ENCODE measurements around the gene SYT3. TPM values are rescaled to one million over a fixed set of nuclear protein-coding genes. Genes with fewer than 3 reads are reported as not detected.
"Not testable (repeated sequence)": the region's sequence is repeated elsewhere in the genome, so short reads cannot be mapped to it uniquely, and the experiment has no call there.

The SYT3 gene
- total RNA-seq, 1 experiment from 2014 or later: 14.6 TPM

GRCh38 chr19:50626011-50626410 lies 13.7 kb downstream of the SYT3 start (continued):
- TF ChIP-seq AR (CRISPR knock-in tag; IDR thresholded peaks at IDR 0.05): no peak

DNA sequence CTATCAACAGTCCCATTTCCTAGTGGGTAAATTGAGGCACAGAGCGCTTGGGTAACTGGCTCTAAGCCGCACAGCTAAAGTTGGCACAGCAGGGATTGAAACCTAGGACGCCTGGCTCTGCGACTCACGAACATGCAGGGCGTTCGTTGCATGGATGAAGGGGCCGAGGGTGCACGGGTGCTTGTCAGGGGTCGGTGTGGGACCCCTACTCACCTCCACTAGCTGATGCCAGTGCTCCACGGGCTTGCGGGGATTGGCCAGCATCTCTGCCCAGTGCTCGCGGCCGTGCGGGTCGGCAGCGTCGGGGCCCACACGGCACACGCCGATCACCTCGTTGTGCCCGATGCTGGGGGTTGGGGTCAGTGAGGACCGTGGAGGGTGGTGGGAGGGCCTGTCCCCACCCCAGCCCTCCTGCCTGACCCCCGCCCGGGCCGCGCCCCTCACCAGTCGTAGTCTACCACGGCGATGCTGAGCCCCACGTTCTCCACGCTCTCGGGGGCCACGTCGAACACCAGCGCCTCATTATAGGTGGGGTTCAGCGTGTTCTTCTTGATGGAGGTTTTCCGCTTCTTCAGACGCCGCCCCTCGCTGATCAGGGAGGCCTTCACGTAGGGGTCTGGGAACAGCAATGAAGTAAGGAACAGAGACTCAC lies 14.6 kb downstream of the SYT3 start:
- no peak for DNase-seq (ENCODE audit: low spot score)
- CTCF ChIA-PET: no interaction called here
- no peak for ATAC-seq
- no peaks in the 10 kb centered on the region for H3K36me3 Mint-ChIP-seq
- no peak overlapping the region for H3K27ac Mint-ChIP-seq
- H3K4me1 Mint-ChIP-seq: no peaks in the 10 kb centered on the region
- H3K9me3 Mint-ChIP-seq: no peaks in the 10 kb centered on the region
- TF ChIP-seq, protein P1, sequence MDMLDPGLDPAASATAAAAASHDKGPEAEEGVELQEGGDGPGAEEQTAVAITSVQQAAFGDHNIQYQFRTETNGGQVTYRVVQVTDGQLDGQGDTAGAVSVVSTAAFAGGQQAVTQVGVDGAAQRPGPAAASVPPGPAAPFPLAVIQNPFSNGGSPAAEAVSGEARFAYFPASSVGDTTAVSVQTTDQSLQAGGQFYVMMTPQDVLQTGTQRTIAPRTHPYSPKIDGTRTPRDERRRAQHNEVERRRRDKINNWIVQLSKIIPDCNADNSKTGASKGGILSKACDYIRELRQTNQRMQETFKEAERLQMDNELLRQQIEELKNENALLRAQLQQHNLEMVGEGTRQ (CRISPR knock-in tag; IDR thresholded peaks at IDR 0.05): no peak
- TF ChIP-seq NFATC4 (CRISPR knock-in tag; IDR thresholded peaks at IDR 0.05) (no peak), STAT6 (CRISPR knock-in tag; conservative IDR thresholded peaks at IDR 0.05; ENCODE audit: low read depth) (no peak), GABPB1 (CRISPR knock-in tag; IDR thresholded peaks at IDR 0.05) (no peak), ZNF416 (CRISPR knock-in tag; IDR thresholded peaks at IDR 0.05) (no peak), RORB (CRISPR knock-in tag; IDR thresholded peaks at IDR 0.05) (no peak)
- H3K4me3 Mint-ChIP-seq: no peak overlapping the region
- peaks cover 2% of the 10 kb centered on the region; the same call in 1 of the 2 replicates for H3K27me3 Mint-ChIP-seq (ENCODE audit: low read depth)
- POLR2A ChIA-PET: no interaction called here

DNA sequence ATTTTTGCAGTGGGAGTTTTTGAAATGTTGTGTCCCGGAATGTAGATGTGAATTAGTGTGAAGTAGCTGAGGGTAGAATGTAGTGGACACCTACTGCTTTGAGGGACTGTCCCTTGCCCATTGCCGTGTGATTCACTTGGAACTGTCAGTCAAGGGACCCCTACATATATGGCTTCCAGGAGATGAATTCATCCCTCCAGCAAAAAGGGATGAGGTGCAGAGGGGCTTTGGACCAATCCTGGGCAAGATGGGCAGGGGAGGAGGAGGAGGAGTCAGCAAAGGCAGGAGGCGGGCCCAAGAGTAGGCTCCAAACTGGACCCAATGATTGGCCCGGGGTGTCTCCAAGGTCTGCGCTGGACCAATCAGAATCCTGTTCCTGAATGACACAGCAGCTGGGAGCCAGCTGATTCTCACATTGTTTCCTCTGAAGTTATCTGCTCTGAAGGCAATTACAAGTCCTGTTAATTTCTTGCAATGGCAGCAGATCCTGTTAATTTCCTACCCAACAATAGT lies 19.2 kb downstream of the SYT3 start:
- H3K9me3 Mint-ChIP-seq; H3K36me3 Mint-ChIP-seq; DNase-seq (ENCODE audit: low spot score); H3K4me1 Mint-ChIP-seq; H3K27ac Mint-ChIP-seq; H3K4me3 Mint-ChIP-seq; H3K27me3 Mint-ChIP-seq (ENCODE audit: low read depth); POLR2A ChIA-PET: not testable (repeated sequence)
- peak; percentile 77 for ATAC-seq
- CTCF ChIA-PET: interaction anchor here (0.6 kb wide), 1 partner anchor 12 kb away, joined by 4 read pairs; no protein-coding TSS in a partner anchor

DNA sequence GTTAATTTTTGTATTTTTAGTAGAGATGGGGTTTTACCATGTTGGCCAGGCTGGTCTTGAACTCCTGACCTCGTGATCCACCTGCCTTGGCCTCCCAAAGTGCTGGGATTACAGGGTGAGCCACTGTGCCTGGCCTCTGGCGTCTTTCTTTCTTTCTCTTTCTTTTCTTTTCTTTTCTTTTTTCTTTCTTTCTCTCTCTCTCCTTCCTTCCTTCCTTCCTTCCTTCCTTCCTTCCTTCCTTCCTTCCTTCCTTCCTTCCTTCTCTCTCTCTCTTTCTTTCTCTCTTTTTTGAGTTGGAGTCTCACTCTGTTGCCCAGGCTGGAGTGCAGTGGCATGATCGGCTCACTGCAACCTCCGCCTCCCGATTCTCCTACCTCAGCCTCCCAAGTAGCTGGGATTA lies 20.5 kb downstream of the SYT3 start:
- POLR2A ChIA-PET; H3K27ac Mint-ChIP-seq; DNase-seq (ENCODE audit: low spot score); H3K4me1 Mint-ChIP-seq; ATAC-seq; H3K4me3 Mint-ChIP-seq; H3K36me3 Mint-ChIP-seq; H3K9me3 Mint-ChIP-seq; H3K27me3 Mint-ChIP-seq (ENCODE audit: low read depth): not testable (repeated sequence)
- CTCF ChIA-PET: interaction anchor here (0.6 kb wide), 1 partner anchor 159 kb away, joined by 3 read pairs; no protein-coding TSS in a partner anchor

GRCh38 chr19:50618379-50618778 lies 21.3 kb downstream of the SYT3 start:
- CTCF ChIA-PET, H3K27ac Mint-ChIP-seq, H3K4me3 Mint-ChIP-seq: not testable (repeated sequence)

DNA sequence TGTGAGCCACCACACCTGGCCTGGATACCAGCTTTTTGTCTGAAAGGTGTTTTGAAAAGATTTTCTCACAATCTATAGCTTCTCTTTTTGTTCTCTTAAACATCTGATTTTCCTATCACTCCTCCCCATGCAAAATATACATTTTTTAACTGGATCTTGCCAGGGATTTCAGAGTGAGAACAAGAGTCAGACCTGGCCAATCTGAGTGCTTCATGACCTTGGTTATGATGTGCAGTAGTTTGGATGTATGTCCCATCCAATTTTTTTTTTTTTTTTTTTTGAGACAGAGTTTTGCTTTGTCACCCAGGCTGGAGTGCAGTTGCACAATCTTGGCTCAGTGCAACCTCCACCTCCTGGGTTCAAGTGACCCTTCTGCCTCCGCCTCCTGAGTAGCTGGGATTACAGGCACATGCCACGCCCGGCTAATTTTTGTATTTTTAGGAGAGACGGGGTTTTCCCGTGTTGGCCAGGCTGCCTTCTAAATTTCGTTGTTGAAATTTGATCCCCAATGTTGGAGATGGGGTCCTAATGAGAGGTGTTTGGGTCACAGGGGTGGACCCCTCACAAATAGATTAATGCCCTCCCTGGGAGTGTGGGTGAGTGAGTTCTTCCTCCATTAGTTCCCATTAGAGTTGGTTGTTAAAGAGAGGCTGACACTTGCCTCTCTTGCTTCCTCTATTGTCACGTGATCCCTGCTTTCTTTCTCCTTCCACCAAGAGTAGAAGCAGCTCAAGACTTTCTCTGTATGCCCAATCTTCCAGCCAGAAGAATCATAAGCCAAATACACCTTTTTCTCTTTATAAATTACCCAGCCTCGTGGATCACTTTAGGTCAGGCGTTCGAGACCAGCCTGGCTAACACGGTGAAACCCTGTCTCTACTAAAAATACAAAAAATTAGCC lies 26.9 kb downstream of the SYT3 start:
- H3K27ac Mint-ChIP-seq; H3K36me3 Mint-ChIP-seq; H3K4me1 Mint-ChIP-seq; POLR2A ChIA-PET; H3K9me3 Mint-ChIP-seq; H3K4me3 Mint-ChIP-seq; DNase-seq (ENCODE audit: low spot score); ATAC-seq: not testable (repeated sequence)
- CTCF ChIA-PET: interaction anchor here (0.8 to 1.2 kb wide), 2 partner anchors 56 to 112 kb away, joined by 3 to 4 read pairs; no protein-coding TSS in a partner anchor
- H3K27me3 Mint-ChIP-seq (ENCODE audit: low read depth): peaks cover 32% of the 10 kb centered on the region

More at GRCh38 chr19:50618379-50618778, 21.3 kb downstream of the SYT3 start:
- H3K9me3 Mint-ChIP-seq; H3K4me1 Mint-ChIP-seq; DNase-seq (ENCODE audit: low spot score); H3K36me3 Mint-ChIP-seq; ATAC-seq; H3K27me3 Mint-ChIP-seq (ENCODE audit: low read depth); POLR2A ChIA-PET: not testable (repeated sequence)
